PFSK-1 (cell line): ENCODE measurements around the gene IL36RN.

Experiments
- TAF1 ChIP-seq: IDR thresholded peaks from 2 replicates; pipeline ENCODE4 v1.6.1; 2012; ENCODE audit warnings: low read length, control low read depth, borderline replicate concordance; ENCODE audit not compliant: insufficient read depth
- TF ChIP-seq, protein P1 (sequence below), 2 experiments: IDR thresholded peaks; 2 replicates each; pipeline versions ENCODE4 v1.6.1 to v1.8.0; 2011 to 2012; ENCODE audit warnings: low read depth in 2 of 2, low read length in 2 of 2, control low read depth in 1 of 2, inconsistent platforms in 1 of 2, mild to moderate bottlenecking in 1 of 2, moderate library complexity in 1 of 2; ENCODE audit not compliant: insufficient read depth in 1 of 2

DNA sequence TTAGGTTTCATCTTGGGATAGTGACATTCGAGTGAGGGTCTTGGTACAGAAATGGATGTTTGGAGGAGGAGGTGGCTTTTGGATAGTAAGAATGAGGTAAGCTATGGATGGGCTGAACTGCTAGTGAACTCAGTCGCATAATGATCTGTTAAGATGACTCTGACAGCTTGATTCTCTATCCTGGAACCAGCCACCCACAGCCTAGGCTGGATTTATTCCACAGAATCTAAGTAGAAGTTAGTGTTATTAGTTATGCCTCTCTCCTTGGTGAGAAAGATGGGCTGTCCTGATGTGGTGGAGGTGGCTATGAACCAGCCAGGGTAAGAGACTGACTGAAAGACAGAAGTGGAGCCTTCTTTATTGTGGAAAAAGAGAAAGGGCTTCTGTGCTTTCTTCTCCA lies 31.3 kb upstream of the IL36RN start:
- TF ChIP-seq TAF1 = no peak
- TF ChIP-seq, protein P1, sequence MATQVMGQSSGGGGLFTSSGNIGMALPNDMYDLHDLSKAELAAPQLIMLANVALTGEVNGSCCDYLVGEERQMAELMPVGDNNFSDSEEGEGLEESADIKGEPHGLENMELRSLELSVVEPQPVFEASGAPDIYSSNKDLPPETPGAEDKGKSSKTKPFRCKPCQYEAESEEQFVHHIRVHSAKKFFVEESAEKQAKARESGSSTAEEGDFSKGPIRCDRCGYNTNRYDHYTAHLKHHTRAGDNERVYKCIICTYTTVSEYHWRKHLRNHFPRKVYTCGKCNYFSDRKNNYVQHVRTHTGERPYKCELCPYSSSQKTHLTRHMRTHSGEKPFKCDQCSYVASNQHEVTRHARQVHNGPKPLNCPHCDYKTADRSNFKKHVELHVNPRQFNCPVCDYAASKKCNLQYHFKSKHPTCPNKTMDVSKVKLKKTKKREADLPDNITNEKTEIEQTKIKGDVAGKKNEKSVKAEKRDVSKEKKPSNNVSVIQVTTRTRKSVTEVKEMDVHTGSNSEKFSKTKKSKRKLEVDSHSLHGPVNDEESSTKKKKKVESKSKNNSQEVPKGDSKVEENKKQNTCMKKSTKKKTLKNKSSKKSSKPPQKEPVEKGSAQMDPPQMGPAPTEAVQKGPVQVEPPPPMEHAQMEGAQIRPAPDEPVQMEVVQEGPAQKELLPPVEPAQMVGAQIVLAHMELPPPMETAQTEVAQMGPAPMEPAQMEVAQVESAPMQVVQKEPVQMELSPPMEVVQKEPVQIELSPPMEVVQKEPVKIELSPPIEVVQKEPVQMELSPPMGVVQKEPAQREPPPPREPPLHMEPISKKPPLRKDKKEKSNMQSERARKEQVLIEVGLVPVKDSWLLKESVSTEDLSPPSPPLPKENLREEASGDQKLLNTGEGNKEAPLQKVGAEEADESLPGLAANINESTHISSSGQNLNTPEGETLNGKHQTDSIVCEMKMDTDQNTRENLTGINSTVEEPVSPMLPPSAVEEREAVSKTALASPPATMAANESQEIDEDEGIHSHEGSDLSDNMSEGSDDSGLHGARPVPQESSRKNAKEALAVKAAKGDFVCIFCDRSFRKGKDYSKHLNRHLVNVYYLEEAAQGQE (IDR thresholded peaks at IDR 0.05; ENCODE audit: insufficient read depth in 1 of 2, low read depth in 2 of 2, low read length in 2 of 2) = no peak
